Panc1 (cell line): ENCODE measurements around the gene LRGUK. TPM values are rescaled to one million over a fixed set of nuclear protein-coding genes. Genes with fewer than 3 reads are reported as not detected.

Source experiments
- ATAC-seq: fragments of 200-7000 bp; cut with Tn5 transposase; 2 replicates; pipeline ENCODE4 v1.9.1; 2020; ENCODE audit warnings: mild to moderate bottlenecking, moderate library complexity
- BruUV-seq: library from RNA; stranded (reverse); fragments of 400-500 nt; replicated peaks from 2 replicates; lab custom pipeline; 2021; lab: Mats Ljungman, UMichigan
- CTCF ChIA-PET: fragments of 300-600 bp; sonication (Branson Sonifier 250); formaldehyde crosslinking; loops from one replicate; lab custom pipeline; 2022; ENCODE audit warnings: antibody characterized with exemption; lab: Charles Lee
- POLR2A ChIA-PET: fragments of 300-600 bp; sonication (Branson Sonifier 250); formaldehyde crosslinking; loops from one replicate; lab custom pipeline; 2022; ENCODE audit warnings: antibody characterized with exemption; lab: Charles Lee
- DNase-seq: peaks from one replicate; pipeline ENCODE4 v3.0.0-alpha.2; 2010; ENCODE audit warnings: low read depth, low spot score
- H3K27ac ChIP-seq: 2 replicates; pipeline ENCODE4 v1.5.1; 2011; ENCODE audit warnings: mild to moderate bottlenecking, low read length, inconsistent platforms
- H3K27me3 ChIP-seq: fragments of 200-500 bp; sonication (Bioruptor generic); 2 replicates; pipeline ENCODE4 v1.6.0; 2014; ENCODE audit warnings: low read length, inconsistent platforms; ENCODE audit not compliant: control insufficient read depth, insufficient read depth
- H3K36me3 ChIP-seq: fragments of 200-500 bp; sonication (Bioruptor generic); 2 replicates; pipeline ENCODE4 v1.5.1; 2014; ENCODE audit warnings: inconsistent platforms, mild to moderate bottlenecking, low read length, moderate library complexity; ENCODE audit not compliant: control insufficient read depth, insufficient read depth
- H3K4me1 ChIP-seq: 2 replicates; pipeline ENCODE4 v1.5.1; 2011; ENCODE audit warnings: inconsistent platforms, mild to moderate bottlenecking, low read length, moderate library complexity; ENCODE audit not compliant: control insufficient read depth, insufficient read depth
- H3K4me3 ChIP-seq, 2 experiments: 2 replicates each; pipeline ENCODE4 v1.5.1; 2011 to 2012; ENCODE audit warnings: low read depth in 2 of 2, low read length in 2 of 2, mild to moderate bottlenecking in 2 of 2, inconsistent platforms in 1 of 2, moderate library complexity in 1 of 2
- H3K9me3 ChIP-seq: fragments of 200-500 bp; sonication (Bioruptor generic); 2 replicates; pipeline ENCODE4 v1.5.1; 2014; ENCODE audit warnings: low read depth, mild to moderate bottlenecking, inconsistent platforms, low read length, moderate library complexity; ENCODE audit not compliant: control insufficient read depth, insufficient read depth
- POLR2AphosphoS5 ChIP-seq: IDR thresholded peaks from 2 replicates; pipeline ENCODE4 v1.6.1; 2012; ENCODE audit warnings: mild to moderate bottlenecking, low read depth, low read length, moderate library complexity
- SIN3A ChIP-seq: IDR thresholded peaks from 2 replicates; pipeline ENCODE4 v1.6.1; 2012; ENCODE audit warnings: low read depth, mild to moderate bottlenecking, low read length, moderate library complexity, borderline replicate concordance; ENCODE audit not compliant: insufficient read depth
- TCF7L2 ChIP-seq: IDR thresholded peaks from 2 replicates; pipeline ENCODE4 v1.6.1; 2011; ENCODE audit warnings: mild to moderate bottlenecking, low read depth, low read length, inconsistent platforms
- in situ Hi-C: cut with HindIII; loops from 2 replicates; pipeline ENCODE4 v1.10.0; 2016; ENCODE audit warnings: low sequenced_read_pairs, low pct_unique_long_range_greater_than_20kb
- intact Hi-C: fragments of 100-400 bp; cut with micrococcal nuclease; formaldehyde crosslinking; loops from one replicate; pipeline ENCODE4 v1.10.0; 2022; ENCODE audit not compliant: unreplicated experiment
- total RNA-seq: library from RNA; stranded (reverse); gene quantifications from one replicate; pipeline ENCODE4 v1.2.1, GENCODE V29; 2021; ENCODE audit not compliant: unreplicated experiment
- TF ChIP-seq, protein P1 (sequence below): fragments of 450-650 bp; IDR thresholded peaks from 2 replicates; pipeline ENCODE4 v1.5.1; 2017; ENCODE audit warnings: mild to moderate bottlenecking
- TF ChIP-seq, protein P2 (sequence below), 2 experiments: IDR thresholded peaks; 2 replicates each; pipeline ENCODE4 v1.6.1; 2011 to 2012; ENCODE audit warnings: low read depth in 2 of 2, control low read depth in 1 of 2, low read length in 1 of 2, mild to moderate bottlenecking in 1 of 2, moderate library complexity in 1 of 2; ENCODE audit not compliant: insufficient read depth in 1 of 2

LRGUK gene
- total RNA-seq, 1 experiment from 2014 or later, result 0.23 TPM

DNA sequence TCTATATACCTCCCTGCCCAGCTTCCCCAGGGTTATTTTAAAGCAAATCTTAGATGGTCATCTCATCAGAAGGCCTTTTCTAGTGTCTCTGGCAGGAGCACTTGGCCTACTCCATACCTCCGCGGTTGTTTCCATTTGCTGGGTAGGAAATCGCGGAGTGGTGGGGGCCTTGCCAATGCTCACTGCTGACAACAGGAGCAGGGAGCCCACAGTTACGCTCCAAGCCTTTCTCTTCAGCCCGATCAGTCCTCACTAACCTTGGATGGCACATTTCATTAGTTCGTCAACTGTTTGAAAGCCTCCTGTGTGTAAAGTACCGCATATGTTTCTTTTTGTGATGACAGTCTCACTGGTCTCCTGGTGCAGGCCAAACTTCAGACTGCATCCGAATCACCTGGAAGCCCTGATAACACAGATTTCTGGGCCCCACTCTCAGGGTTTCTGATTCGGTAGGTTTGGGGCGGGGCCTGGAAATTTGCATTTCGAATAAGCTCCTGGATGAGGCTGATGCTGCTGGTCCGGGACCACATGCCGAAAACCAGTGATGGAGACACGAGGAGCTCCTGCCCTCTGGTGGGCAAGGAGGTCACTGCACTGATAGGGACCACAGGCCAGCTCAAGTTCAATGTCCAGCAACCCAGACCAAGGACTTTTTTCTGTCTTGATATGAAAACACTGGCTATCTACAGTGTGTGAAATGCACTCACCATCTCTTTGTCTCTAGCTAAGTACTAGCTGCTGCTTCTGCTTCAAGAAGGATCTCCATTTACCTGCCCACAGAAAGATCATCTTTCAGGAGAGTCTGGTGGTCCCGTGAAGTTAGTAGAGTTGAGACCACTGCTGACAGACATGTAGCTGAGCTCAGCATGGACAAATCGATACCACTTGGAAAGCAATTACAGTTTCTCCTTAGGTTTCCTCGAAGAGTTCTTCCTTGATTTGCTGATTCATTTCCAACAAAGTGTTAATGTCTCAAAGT lies 14.0 kb downstream of the LRGUK start:
- ChIA-PET CTCF (interaction anchor here (0.5 to 1.1 kb wide), 4 partner anchors 14 to 217 kb away, joined by 3 to 4 read pairs (median 4); partner anchors contain the start of genes LRGUK and SLC35B4), POLR2A (no interaction called here)
- BruUV-seq, result no TSS peak
- intact Hi-C loops (loop anchor here (10.0 kb wide), 1 partner anchor 214 kb away; no protein-coding TSS in a partner anchor), in situ Hi-C loops (no loop called here)
- peak; percentile 98 for ATAC-seq
- TF ChIP-seq, protein P1, sequence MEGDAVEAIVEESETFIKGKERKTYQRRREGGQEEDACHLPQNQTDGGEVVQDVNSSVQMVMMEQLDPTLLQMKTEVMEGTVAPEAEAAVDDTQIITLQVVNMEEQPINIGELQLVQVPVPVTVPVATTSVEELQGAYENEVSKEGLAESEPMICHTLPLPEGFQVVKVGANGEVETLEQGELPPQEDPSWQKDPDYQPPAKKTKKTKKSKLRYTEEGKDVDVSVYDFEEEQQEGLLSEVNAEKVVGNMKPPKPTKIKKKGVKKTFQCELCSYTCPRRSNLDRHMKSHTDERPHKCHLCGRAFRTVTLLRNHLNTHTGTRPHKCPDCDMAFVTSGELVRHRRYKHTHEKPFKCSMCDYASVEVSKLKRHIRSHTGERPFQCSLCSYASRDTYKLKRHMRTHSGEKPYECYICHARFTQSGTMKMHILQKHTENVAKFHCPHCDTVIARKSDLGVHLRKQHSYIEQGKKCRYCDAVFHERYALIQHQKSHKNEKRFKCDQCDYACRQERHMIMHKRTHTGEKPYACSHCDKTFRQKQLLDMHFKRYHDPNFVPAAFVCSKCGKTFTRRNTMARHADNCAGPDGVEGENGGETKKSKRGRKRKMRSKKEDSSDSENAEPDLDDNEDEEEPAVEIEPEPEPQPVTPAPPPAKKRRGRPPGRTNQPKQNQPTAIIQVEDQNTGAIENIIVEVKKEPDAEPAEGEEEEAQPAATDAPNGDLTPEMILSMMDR, result peak; percentile 92
- TF ChIP-seq TCF7L2, result no peak
- TF ChIP-seq, protein P2, sequence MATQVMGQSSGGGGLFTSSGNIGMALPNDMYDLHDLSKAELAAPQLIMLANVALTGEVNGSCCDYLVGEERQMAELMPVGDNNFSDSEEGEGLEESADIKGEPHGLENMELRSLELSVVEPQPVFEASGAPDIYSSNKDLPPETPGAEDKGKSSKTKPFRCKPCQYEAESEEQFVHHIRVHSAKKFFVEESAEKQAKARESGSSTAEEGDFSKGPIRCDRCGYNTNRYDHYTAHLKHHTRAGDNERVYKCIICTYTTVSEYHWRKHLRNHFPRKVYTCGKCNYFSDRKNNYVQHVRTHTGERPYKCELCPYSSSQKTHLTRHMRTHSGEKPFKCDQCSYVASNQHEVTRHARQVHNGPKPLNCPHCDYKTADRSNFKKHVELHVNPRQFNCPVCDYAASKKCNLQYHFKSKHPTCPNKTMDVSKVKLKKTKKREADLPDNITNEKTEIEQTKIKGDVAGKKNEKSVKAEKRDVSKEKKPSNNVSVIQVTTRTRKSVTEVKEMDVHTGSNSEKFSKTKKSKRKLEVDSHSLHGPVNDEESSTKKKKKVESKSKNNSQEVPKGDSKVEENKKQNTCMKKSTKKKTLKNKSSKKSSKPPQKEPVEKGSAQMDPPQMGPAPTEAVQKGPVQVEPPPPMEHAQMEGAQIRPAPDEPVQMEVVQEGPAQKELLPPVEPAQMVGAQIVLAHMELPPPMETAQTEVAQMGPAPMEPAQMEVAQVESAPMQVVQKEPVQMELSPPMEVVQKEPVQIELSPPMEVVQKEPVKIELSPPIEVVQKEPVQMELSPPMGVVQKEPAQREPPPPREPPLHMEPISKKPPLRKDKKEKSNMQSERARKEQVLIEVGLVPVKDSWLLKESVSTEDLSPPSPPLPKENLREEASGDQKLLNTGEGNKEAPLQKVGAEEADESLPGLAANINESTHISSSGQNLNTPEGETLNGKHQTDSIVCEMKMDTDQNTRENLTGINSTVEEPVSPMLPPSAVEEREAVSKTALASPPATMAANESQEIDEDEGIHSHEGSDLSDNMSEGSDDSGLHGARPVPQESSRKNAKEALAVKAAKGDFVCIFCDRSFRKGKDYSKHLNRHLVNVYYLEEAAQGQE (IDR thresholded peaks at IDR 0.05; ENCODE audit: insufficient read depth in 1 of 2, low read depth in 2 of 2, low read length in 1 of 2), result no peak
- no peak for TF ChIP-seq POLR2AphosphoS5
- no peak for TF ChIP-seq SIN3A
- peak; percentile 64 for DNase-seq
- no peaks in the 10 kb centered on the region for H3K9me3 ChIP-seq
- H3K27me3 ChIP-seq, result peaks cover 4% of the 10 kb centered on the region
- no peak overlapping the region for H3K27ac ChIP-seq
- no peaks in the 10 kb centered on the region for H3K4me1 ChIP-seq
- 0 out of 4 replicates have a peak overlapping the region, but pooled peaks of 1 of the 2 experiments have one; percentile 25 for H3K4me3 ChIP-seq
- no peaks in the 10 kb centered on the region for H3K36me3 ChIP-seq

DNA sequence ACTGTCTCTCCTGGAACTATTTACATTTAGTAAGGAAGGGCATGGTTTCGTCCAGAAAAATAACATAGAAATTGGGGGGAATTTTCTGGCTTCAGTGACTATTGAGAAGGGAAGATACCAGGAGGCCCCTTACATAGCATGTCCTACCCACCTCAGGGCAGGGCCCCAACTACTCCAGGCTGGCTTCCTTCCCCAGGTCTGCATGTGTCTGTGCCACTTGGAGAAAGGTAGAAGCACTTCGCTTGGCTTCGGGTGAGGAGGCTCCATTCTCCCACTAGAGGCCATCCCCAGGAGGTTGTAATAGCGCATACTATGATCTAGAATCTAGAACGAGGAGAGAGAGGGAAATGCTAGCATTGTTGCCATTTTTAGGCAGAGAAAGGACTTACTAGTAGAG lies 14.7 kb downstream of the LRGUK start:
- in situ Hi-C loops, result no loop called here
- Histone ChIP-seq H3K4me3 (no peak overlapping the region), H3K9me3 (no peaks in the 10 kb centered on the region), H3K4me1 (no peaks in the 10 kb centered on the region), H3K27ac (no peak overlapping the region), H3K36me3 (no peaks in the 10 kb centered on the region), H3K27me3 (peaks cover 4% of the 10 kb centered on the region)
- ChIA-PET CTCF (interaction anchor here (1.1 kb wide), 1 partner anchor 216 kb away, joined by 4 read pairs; no protein-coding TSS in a partner anchor), POLR2A (no interaction called here)
- BruUV-seq, result no TSS peak
- intact Hi-C loops, result loop anchor here (10.0 kb wide), 1 partner anchor 213 kb away; no protein-coding TSS in a partner anchor
- TF ChIP-seq POLR2AphosphoS5, result no peak
- TF ChIP-seq, protein P1, result no peak
- TF ChIP-seq, protein P2 (IDR thresholded peaks at IDR 0.05; ENCODE audit: insufficient read depth in 1 of 2, low read depth in 2 of 2, low read length in 1 of 2), result no peak
- no peak for DNase-seq
- peak; percentile 30; the same call in 1 of the 2 replicates for ATAC-seq
